Astrocyte (in vitro differentiated cells and primary cell): Measurements from ENCODE around the gene IPO11.

ENCODE experiments used
- CTCF ChIP-seq: IDR thresholded peaks from 2 replicates; pipeline ENCODE4 v1.5.1; 2011; ENCODE audit warnings: low read depth, mild to moderate bottlenecking, inconsistent platforms, low read length, moderate library complexity; ENCODE audit not compliant: insufficient read depth
- EZH2 ChIP-seq: IDR thresholded peaks from 2 replicates; pipeline ENCODE4 v1.6.1; 2012; ENCODE audit warnings: mild to moderate bottlenecking, low read length, inconsistent platforms; ENCODE audit not compliant: insufficient read depth

- TF ChIP-seq EZH2 = no peak
- TF ChIP-seq CTCF = no peak
Observed at GRCh38 chr5:62626534-62626933, 214.0 kb downstream of the IPO11 start.
